ENCODE results near the gene RGS7.
"Not testable (repeated sequence)": the region's sequence is repeated elsewhere in the genome, so short reads cannot be mapped to it uniquely, and the experiment has no call there.

RGS7 gene

DNA sequence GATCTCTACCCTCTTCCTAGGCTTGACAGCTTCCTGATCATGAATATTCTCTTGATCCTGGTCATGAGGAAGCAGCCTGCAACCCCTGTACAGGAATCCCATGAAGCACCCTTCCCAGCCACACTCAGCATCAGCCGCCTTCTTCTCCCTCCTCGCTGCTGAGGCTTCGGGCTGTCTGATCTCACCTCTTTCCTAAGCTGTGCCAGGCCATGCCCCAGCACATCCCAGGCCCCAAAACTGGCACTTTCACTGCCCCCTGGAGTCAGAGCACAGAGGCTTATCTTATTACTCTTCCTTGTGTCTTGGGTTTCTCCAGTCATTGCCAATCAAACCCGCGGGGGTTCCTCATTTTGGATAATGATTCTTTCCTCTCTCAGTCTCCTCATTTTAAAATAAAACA lies 259.5 kb downstream of the RGS7 start:
- Histone ChIP-seq H3K9me3 (no peaks in the 10 kb centered on the region), H3K4me3 (no peak overlapping the region), H3K27ac (no peak overlapping the region), H4K20me1 (no peaks in the 10 kb centered on the region), H3K9ac (no peak overlapping the region), H3K4me2 (no peak overlapping the region), H3K27me3 (no peaks in the 10 kb centered on the region), H3K4me1 (no peaks in the 10 kb centered on the region), H3K36me3 (no peaks in the 10 kb centered on the region)
- no peak for TF ChIP-seq Cebpa-rat (IDR thresholded peaks at IDR 0.05)

DNA sequence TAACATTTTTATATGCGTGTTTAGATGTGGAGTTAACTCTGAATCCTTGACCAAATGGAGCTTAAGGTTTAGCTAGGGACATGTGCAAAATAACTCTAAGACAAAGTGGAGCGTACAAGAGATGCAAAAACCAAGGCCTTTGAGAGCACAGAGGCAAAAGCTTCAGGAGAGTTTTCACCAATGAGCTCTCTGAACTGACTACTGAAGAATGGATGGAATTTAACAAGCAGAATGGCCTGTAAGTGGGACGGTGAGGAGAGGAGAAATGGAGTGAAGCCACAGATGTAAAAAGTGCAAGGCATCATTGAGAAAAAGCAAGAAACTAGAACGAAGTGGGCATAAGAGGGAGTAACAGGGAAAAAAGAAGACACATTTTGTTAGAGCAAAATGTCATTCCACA lies 260.0 kb downstream of the RGS7 start:
- no peaks in the 10 kb centered on the region for H3K4me1 ChIP-seq
- no peaks in the 10 kb centered on the region for H3K27me3 ChIP-seq
- H3K9ac ChIP-seq = no peak overlapping the region
- H4K20me1 ChIP-seq = no peaks in the 10 kb centered on the region
- H3K36me3 ChIP-seq = no peaks in the 10 kb centered on the region
- H3K9me3 ChIP-seq = no peaks in the 10 kb centered on the region
- no peak overlapping the region for H3K4me2 ChIP-seq
- H3K27ac ChIP-seq = no peak overlapping the region
- H3K4me3 ChIP-seq = no peak overlapping the region
- no peak for TF ChIP-seq Cebpa-rat (IDR thresholded peaks at IDR 0.05)

DNA sequence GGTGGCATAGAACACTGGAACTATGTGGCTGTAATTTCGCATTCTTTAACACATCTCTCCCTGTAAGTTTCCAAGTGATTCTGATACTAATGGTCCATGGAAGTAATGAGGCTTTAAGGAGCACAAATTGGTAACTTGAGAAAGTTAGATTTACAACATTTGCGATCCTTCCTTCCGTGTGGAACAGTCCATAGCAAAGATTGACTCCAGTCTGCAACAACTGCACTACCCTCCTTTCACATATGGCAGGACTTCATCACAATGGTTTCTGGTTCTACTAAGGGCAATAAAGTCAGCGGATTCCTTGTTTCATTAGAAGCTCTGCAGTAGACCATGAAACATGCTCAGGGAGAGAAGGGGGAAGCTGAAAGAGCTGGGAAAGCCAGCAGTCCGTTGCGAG lies 261.2 kb downstream of the RGS7 start:
- Histone ChIP-seq H3K4me3 (no peak overlapping the region), H3K36me3 (no peaks in the 10 kb centered on the region), H3K27ac (no peak overlapping the region), H3K4me1 (no peaks in the 10 kb centered on the region), H4K20me1 (no peaks in the 10 kb centered on the region), H3K9me3 (no peaks in the 10 kb centered on the region), H3K9ac (no peak overlapping the region), H3K4me2 (no peak overlapping the region), H3K27me3 (no peaks in the 10 kb centered on the region)
- TF ChIP-seq Cebpa-rat (IDR thresholded peaks at IDR 0.05) = no peak

DNA sequence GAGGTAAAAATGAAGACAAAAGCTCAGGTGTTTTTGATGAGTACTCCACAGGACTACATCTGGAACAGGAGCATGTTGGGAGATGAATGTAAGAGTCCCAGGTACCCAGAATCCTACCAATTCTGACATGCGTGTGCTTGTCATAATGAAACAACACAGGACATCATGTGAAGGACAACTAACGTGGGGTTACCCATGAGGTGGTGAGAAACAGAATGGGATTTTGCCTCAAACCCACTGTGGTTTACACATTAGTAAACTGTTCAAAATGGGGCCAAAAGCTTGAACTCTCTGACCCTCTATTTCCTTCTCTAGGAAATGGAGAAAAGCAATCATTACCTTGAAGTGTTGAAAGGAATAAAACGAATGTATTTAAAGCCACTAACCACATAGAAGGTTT lies 266.2 kb downstream of the RGS7 start:
- no peak overlapping the region for H3K4me3 ChIP-seq
- H3K27me3 ChIP-seq = no peaks in the 10 kb centered on the region
- H3K9ac ChIP-seq = no peak overlapping the region
- H3K27ac ChIP-seq = no peak overlapping the region
- H4K20me1 ChIP-seq = no peaks in the 10 kb centered on the region
- no peak overlapping the region for H3K4me2 ChIP-seq
- no peaks in the 10 kb centered on the region for H3K36me3 ChIP-seq
- H3K4me1 ChIP-seq = no peaks in the 10 kb centered on the region
- no peak for TF ChIP-seq Cebpa-rat (IDR thresholded peaks at IDR 0.05)
- no peaks in the 10 kb centered on the region for H3K9me3 ChIP-seq

DNA sequence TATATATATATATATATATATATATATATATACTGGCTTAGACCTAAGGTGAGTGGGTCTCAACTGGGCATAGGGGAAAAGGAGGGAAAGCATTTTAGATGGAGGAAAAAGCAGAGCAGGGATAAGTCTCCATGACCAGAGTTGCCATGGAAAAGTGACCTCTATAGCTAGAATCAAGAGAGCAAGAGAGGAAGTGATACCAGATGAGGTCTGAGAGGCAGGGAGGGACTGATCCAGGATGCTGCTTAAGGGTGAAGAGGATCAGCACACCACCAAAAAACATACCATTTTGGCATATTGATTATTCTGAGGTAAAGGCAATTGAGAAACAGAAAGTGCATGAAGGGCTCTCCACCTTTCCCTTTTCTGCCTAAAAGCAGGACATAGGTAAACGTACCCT lies 267.9 kb downstream of the RGS7 start:
- not testable (repeated sequence) for H3K4me2 ChIP-seq, H4K20me1 ChIP-seq, H3K4me3 ChIP-seq, H3K9me3 ChIP-seq, H3K27ac ChIP-seq, H3K9ac ChIP-seq, H3K36me3 ChIP-seq, H3K27me3 ChIP-seq, H3K4me1 ChIP-seq

DNA sequence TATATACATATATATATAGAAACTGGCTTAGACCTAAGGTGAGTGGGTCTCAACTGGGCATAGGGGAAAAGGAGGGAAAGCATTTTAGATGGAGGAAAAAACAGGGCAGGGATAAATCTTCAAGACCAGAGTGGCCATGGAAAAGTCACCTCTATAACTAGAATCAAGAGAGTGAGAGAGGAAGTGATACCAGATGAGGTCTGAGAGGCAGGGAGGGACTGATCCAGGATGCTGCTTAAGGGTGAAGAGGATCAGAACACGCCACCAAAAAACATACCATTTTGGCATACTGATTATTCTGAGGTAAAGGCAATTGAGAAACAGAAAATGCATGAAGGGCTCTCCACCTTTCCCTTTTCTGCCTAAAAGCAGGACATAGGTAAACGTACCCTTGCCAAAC lies 268.9 kb downstream of the RGS7 start:
- H3K27me3 ChIP-seq, H4K20me1 ChIP-seq, H3K4me1 ChIP-seq: not testable (repeated sequence)

DNA sequence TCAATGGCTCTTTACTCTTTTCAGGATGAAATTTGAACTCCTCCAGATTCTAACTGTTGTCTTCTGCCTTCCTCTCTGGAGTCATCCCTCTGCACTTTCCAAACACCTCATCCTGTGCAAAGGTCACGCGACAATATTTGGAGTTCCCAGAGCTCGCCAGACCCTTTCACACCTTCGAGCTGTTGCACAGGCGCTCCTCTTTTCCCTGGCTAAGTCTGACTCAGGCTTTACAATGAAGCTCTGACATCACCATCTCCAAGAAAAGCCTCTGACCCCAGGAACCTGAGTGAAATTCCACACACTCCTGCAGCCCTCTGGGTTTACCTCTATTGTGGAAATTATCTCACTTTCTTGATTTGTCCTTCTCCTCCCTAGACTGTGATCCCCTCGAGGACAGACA lies 270.3 kb downstream of the RGS7 start:
- Histone ChIP-seq H3K27me3 (no peaks in the 10 kb centered on the region), H3K9me3 (no peaks in the 10 kb centered on the region), H4K20me1 (no peaks in the 10 kb centered on the region), H3K9ac (no peak overlapping the region), H3K4me1 (no peaks in the 10 kb centered on the region), H3K4me3 (no peak overlapping the region), H3K4me2 (no peak overlapping the region), H3K36me3 (no peaks in the 10 kb centered on the region), H3K27ac (no peak overlapping the region)
- TF ChIP-seq Cebpa-rat (IDR thresholded peaks at IDR 0.05) = no peak

More for the DNA sequence above, 268.9 kb downstream of the RGS7 start:
- not testable (repeated sequence) for H3K4me2 ChIP-seq, H3K9me3 ChIP-seq, H3K27ac ChIP-seq, H3K9ac ChIP-seq, H3K36me3 ChIP-seq, H3K4me3 ChIP-seq

DNA sequence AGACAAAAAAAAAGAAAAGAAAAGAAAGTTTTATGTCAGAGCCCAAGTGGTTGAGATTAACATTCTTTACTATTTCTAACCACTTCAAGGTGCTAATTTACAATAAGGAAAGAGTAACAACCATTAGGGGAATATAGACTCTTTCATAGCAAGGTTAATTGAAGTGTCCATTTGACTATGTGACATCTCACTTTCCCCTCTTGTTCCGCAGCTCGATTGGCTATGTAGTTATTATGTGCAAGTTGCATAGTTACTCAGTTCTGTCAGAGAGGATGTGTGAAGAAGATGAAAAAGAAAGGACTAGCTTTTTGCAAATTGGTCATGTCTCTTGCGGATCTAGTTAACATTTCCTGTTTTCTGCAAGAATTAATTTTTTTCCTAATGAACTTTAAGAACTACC lies 273.7 kb downstream of the RGS7 start:
- H3K9me3 ChIP-seq = no peaks in the 10 kb centered on the region
- H3K36me3 ChIP-seq = no peaks in the 10 kb centered on the region
- H3K27me3 ChIP-seq = no peaks in the 10 kb centered on the region
- no peak overlapping the region for H3K4me2 ChIP-seq
- no peaks in the 10 kb centered on the region for H4K20me1 ChIP-seq
- H3K9ac ChIP-seq = no peak overlapping the region
- H3K4me3 ChIP-seq = no peak overlapping the region
- no peak for TF ChIP-seq Cebpa-rat (IDR thresholded peaks at IDR 0.05)
- H3K27ac ChIP-seq = no peak overlapping the region
- H3K4me1 ChIP-seq = no peaks in the 10 kb centered on the region

DNA sequence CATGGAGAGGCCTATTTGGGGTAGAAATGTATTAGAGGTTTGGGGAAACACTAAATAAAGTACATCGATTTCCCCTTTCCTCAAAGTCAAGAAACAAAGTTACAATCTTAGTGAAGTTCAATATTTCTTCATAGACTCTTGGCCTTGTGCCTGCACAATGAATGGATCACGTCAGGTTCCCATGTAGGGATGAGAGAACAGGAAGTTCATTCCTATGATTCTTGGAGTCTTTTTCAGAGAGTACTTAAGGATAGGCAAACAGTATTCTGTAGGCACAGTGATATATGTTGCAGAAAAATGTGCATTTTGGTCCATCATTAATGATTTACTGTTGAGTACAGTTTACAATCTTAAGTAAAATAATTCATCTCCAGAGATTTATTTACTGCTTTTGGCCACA lies 275.5 kb downstream of the RGS7 start:
- Histone ChIP-seq H3K27ac (no peak overlapping the region), H3K4me1 (no peaks in the 10 kb centered on the region), H3K4me2 (no peak overlapping the region), H3K4me3 (no peak overlapping the region), H3K9me3 (no peaks in the 10 kb centered on the region), H4K20me1 (no peaks in the 10 kb centered on the region), H3K27me3 (no peaks in the 10 kb centered on the region), H3K36me3 (no peaks in the 10 kb centered on the region), H3K9ac (no peak overlapping the region)
- no peak for TF ChIP-seq Cebpa-rat (IDR thresholded peaks at IDR 0.05)

DNA sequence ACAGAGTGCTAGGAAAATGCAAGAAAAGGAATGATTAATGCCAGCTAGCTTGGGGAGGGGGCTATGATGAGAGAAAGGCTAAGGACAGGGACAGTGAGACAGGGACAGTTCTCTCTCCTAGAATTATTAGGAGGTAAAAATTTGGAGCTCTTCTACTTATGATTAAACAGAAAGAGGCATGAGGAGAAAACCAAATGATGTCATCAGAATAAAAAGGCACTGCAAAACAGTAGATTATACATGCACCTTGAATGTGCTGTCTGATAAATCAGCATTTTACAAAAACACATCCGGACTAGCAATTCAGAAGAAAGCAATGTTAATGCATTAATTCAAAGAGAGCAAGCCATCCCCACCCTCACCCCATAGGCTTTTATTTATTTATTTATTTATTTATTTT lies 277.5 kb downstream of the RGS7 start:
- no peak for TF ChIP-seq Cebpa-rat (IDR thresholded peaks at IDR 0.05)
- H3K9me3 ChIP-seq = no peaks in the 10 kb centered on the region
- no peaks in the 10 kb centered on the region for H3K36me3 ChIP-seq
- no peaks in the 10 kb centered on the region for H3K4me1 ChIP-seq
- H3K9ac ChIP-seq = no peak overlapping the region
- no peak overlapping the region for H3K4me3 ChIP-seq
- no peaks in the 10 kb centered on the region for H3K27me3 ChIP-seq
- no peaks in the 10 kb centered on the region for H4K20me1 ChIP-seq
- H3K27ac ChIP-seq = no peak overlapping the region
- H3K4me2 ChIP-seq = no peak overlapping the region

DNA sequence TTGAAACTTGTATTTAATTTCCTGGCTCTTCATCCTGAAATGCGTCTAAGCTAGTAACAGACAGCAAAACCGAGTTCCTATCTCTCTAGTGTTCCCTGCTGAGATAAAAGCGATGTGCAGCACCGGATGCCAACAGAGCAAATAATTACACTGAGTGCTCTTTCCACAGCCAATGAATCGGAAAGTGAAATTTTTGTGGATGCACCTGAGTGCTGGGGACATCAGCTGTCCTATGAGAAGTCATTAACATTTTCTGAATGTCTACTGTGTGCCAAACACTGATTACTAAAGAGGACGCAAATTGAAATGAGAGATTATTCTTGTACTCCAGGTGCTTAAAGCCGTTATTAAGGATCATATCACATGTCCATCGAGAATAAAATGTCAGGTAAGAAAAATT lies 278.0 kb downstream of the RGS7 start:
- H3K27me3 ChIP-seq = no peaks in the 10 kb centered on the region
- H3K9me3 ChIP-seq = no peaks in the 10 kb centered on the region
- H3K36me3 ChIP-seq = no peaks in the 10 kb centered on the region
- no peak for TF ChIP-seq Cebpa-rat (IDR thresholded peaks at IDR 0.05)
- H3K4me2 ChIP-seq = no peak overlapping the region
- H3K4me1 ChIP-seq = no peaks in the 10 kb centered on the region
- no peak overlapping the region for H3K27ac ChIP-seq
- H3K4me3 ChIP-seq = no peak overlapping the region
- no peak overlapping the region for H3K9ac ChIP-seq
- no peaks in the 10 kb centered on the region for H4K20me1 ChIP-seq
